22Rv1 (cell line): ENCODE data around the gene RBM19.

ENCODE experiments used
- H3K27ac ChIP-seq: fragments of 450-650 bp; 2 replicates; pipeline ENCODE4 v1.5.1; 2017
- CTCF ChIP-seq: fragments of 450-650 bp; IDR thresholded peaks from 2 replicates; pipeline ENCODE4 v1.5.1; 2017; ENCODE audit warnings: mild to moderate bottlenecking
- ZFX ChIP-seq: fragments of 450-650 bp; IDR thresholded peaks from 2 replicates; pipeline ENCODE4 v1.6.1; 2017; ENCODE audit warnings: antibody characterized with exemption, borderline replicate concordance

The RBM19 gene

GRCh38 chr12:113954547-113954946, 11.6 kb downstream of the RBM19 start:
- TF ChIP-seq CTCF: no peak
- no peak for TF ChIP-seq ZFX
- no peak overlapping the region for H3K27ac ChIP-seq

GRCh38 chr12:113950873-113951272, 15.3 kb downstream of the RBM19 start:
- no peak for TF ChIP-seq CTCF
- no peak for TF ChIP-seq ZFX

GRCh38 chr12:113949321-113950305, 16.5 kb downstream of the RBM19 start:
- no peak for TF ChIP-seq ZFX
- no peak for TF ChIP-seq CTCF
- H3K27ac ChIP-seq: no peak overlapping the region

More at GRCh38 chr12:113950873-113951272, 15.3 kb downstream of the RBM19 start:
- no peak overlapping the region for H3K27ac ChIP-seq

GRCh38 chr12:113948151-113948914, 17.8 kb downstream of the RBM19 start:
- no peak overlapping the region for H3K27ac ChIP-seq
- no peak for TF ChIP-seq ZFX
- no peak for TF ChIP-seq CTCF

GRCh38 chr12:113946175-113946574, 19.9 kb downstream of the RBM19 start:
- H3K27ac ChIP-seq: no peak overlapping the region
- TF ChIP-seq ZFX (no peak), CTCF (no peak)

GRCh38 chr12:113945174-113946173, 20.7 kb downstream of the RBM19 start:
- H3K27ac ChIP-seq: no peak overlapping the region
- TF ChIP-seq CTCF: no peak
- no peak for TF ChIP-seq ZFX
